Heart right ventricle (tissue), 16 donors: Measurements from ENCODE around the gene ZNF528. TPM values are rescaled to one million over a fixed set of nuclear protein-coding genes. Genes with fewer than 3 reads are reported as not detected.

Source experiments
- ATAC-seq, 8 donors: fragments of 200-7000 bp; cut with Tn5 transposase; one replicate each; pipeline ENCODE4 v1.9.1; 2020; ENCODE audit warnings: mild to moderate bottlenecking in 8 of 8, moderate library complexity in 8 of 8, moderate number of reproducible peaks in 1 of 8
- DNase-seq, 2 donors: peaks; one replicate each; pipeline ENCODE4 v3.0.0-alpha.2; 2020
- H3K27ac ChIP-seq, 10 donors: fragments of 200-600 bp; sonication (generic) in 2 of 10; one replicate each; pipeline versions ENCODE4 v1.5.0 to v1.8.0; 2020 to 2022; ENCODE audit warnings: mild to moderate bottlenecking in 3 of 10
- H3K27me3 ChIP-seq, 7 donors: fragments of 200-600 bp; one replicate each; pipeline ENCODE4 v1.8.0; 2021 to 2022; ENCODE audit warnings: mild to moderate bottlenecking in 2 of 7
- H3K36me3 ChIP-seq, 9 donors: fragments of 200-600 bp; sonication (generic) in 1 of 9; one replicate each; pipeline versions ENCODE4 v1.5.0 to v1.8.0; 2020 to 2022; ENCODE audit warnings: mild to moderate bottlenecking in 2 of 9
- H3K4me1 ChIP-seq, 9 donors: fragments of 200-600 bp; sonication (generic) in 1 of 9; one replicate each; pipeline versions ENCODE4 v1.5.0 to v1.8.0; 2020 to 2022; ENCODE audit warnings: mild to moderate bottlenecking in 4 of 9
- H3K4me3 ChIP-seq, 10 donors: fragments of 200-600 bp; sonication (generic) in 2 of 10; one replicate each; pipeline versions ENCODE4 v1.5.0 to v1.8.0; 2020 to 2022; ENCODE audit warnings: mild to moderate bottlenecking in 7 of 10, moderate library complexity in 2 of 10
- H3K9me3 ChIP-seq, 11 donors: fragments of 200-600 bp in 10 of 11; sonication (generic) in 2 of 11; one replicate each; pipeline versions ENCODE4 v1.5.0 to v1.8.0; 2013 to 2022; ENCODE audit warnings: mild to moderate bottlenecking in 2 of 11, control low read depth in 1 of 11, moderate library complexity in 1 of 11
- WGBS, 2 donors: extraction: QIAGEN DNeasy Blood & Tissue Kit; methylation state at CpG; one replicate each; pipeline ENCODE4 v1.1.7; 2013; ENCODE audit warnings: inconsistent platforms in 1 of 2; 5-methylcytosine and 5-hydroxymethylcytosine counted together
- intact Hi-C, 10 donors: fragments of 100-400 bp; cut with DNase I; formaldehyde crosslinking; loops; one replicate each; pipeline versions ENCODE4 v1.11.1 to v1.14.2; 2022
- polyA plus RNA-seq, 2 donors: library from polyadenylated mRNA; stranded (reverse); fragments of 200-250 nt; gene quantifications; one replicate each; pipeline ENCODE4 v1.2.3, GENCODE V29; 2013
- total RNA-seq, 10 donors: library from RNA; stranded (reverse); fragmentation: NEBNext Ultra II Directional in 3 of 10; extraction: Animal tissue kit (Norgen Biotek cat#: 25700) in 3 of 10; gene quantifications; one replicate each; pipeline versions ENCODE4 v1.2.1 to v1.2.4, GENCODE V29; 2021 to 2023
- TF ChIP-seq, protein P1 (sequence below), 9 donors: fragments of 200-600 bp; sonication (generic) in 2 of 9; IDR thresholded peaks; one replicate each; pipeline versions ENCODE4 v1.5.0 to v1.8.0; 2021 to 2022; ENCODE audit warnings: antibody characterized with exemption in 9 of 9, mild to moderate bottlenecking in 5 of 9, moderate library complexity in 1 of 9
- donor health status: Arrhythmogenic right ventricular cardiomyopathy.
- donor health status: ischemic (EF 13 %, LVEDD 7.1; RV severe dilation, severe dysfunction).
- donor health status: healthy with polysubstance abuse.
- donor health status: DM: no; HTN: yes; CAD: no.
- donor health status: DM: no; HTN: no; CAD: no.
- donor health status: ischemic (EF 25% LVEDD 6.9; RV normal size, moderate dysfunction).
- donor health status: ischemic (EF 25% LVEDD 5.7; RV mildly dilated, moderate dysfunction).
- donor health status: healthy.
- donor health status: DM: yes; HTN: yes; CAD: no.
- donor health status: Ischemic cardiomyopathy.
- donor health status: ischemic (EF 35%, LVEDD 5.7; RV mildly dilated, moderate dysfunction).
- donor health status: nonischemic (EF 11% LVEDD 7.7; RV severe dilation, severe dysfunction).
- donor health status: DM: yes; HTN: yes; CAD: no.
- donor health status: PGD.
- donor health status: ischemic (EF 29% LVEDD 5.4; RV normal size, mild dysfunction).
- donor health status: nonischemic (EF 23%, LVEDD 6.1; RV moderate dilation, normal function).

The ZNF528 gene
- total and polyA plus RNA-seq, 12 donors: 5.4 to 26.7 (median 17.1) TPM

DNA sequence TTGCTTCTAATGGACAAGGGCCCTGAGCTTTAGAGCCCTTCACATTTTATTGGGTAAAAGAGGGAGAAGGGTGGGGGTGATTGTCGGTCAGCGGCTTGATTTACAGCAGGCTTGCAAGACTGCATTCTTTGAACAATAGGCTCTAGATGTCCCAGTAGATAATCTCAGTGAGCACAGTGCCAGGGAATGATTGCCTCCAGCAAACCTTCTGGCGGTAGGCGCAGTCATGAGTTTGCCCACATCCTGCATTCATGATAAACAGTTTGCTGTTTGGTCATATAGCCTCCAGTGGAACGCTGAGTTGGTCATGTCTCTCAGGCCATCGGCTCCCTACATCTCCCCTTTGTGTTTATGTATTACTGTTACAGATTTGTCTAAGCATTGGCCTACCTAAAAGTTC lies 12.6 kb downstream of the ZNF528 start:
- Histone ChIP-seq H3K4me1 (no peaks in the 10 kb centered on the region), H3K9me3 (peaks cover 0 to 100% (median 62%) of the 10 kb centered on the region in 11 donors), H3K27me3 (no peaks in the 10 kb centered on the region), H3K4me3 (no peak overlapping the region), H3K27ac (no peak overlapping the region), H3K36me3 (peaks cover 7 to 100% (median 90%) of the 10 kb centered on the region in 9 donors)
- intact Hi-C loops: no loop called here
- no peak for DNase-seq
- TF ChIP-seq, protein P1, sequence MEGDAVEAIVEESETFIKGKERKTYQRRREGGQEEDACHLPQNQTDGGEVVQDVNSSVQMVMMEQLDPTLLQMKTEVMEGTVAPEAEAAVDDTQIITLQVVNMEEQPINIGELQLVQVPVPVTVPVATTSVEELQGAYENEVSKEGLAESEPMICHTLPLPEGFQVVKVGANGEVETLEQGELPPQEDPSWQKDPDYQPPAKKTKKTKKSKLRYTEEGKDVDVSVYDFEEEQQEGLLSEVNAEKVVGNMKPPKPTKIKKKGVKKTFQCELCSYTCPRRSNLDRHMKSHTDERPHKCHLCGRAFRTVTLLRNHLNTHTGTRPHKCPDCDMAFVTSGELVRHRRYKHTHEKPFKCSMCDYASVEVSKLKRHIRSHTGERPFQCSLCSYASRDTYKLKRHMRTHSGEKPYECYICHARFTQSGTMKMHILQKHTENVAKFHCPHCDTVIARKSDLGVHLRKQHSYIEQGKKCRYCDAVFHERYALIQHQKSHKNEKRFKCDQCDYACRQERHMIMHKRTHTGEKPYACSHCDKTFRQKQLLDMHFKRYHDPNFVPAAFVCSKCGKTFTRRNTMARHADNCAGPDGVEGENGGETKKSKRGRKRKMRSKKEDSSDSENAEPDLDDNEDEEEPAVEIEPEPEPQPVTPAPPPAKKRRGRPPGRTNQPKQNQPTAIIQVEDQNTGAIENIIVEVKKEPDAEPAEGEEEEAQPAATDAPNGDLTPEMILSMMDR (IDR thresholded peaks at IDR 0.05): no peak
- 88 to 97% methylated on average over 6 of the region's 6 CpGs for WGBS, 2 donors
- no peak for ATAC-seq

DNA sequence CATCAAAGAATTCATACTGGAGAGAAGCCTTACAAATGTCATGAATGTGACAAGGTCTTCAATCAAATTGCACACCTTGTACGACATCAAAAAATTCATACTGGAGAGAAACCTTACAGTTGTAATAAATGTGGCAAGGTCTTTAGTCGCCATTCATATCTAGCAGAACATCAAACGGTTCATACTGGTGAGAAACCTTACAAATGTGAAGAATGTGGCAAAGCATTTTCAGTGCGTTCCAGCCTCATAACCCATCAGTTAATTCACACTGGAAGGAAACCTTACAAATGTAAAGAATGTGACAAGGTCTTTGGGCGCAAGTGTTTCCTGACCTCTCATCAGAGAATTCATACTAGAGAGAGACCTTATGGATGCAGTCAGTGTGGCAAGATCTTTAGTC lies 18.1 kb downstream of the ZNF528 start:
- Histone ChIP-seq H3K27me3 (no peaks in the 10 kb centered on the region), H3K4me1 (no peaks in the 10 kb centered on the region), H3K27ac (no peak overlapping the region), H3K9me3 (peaks cover 0 to 100% (median 89%) of the 10 kb centered on the region in 11 donors), H3K4me3 (no peak overlapping the region), H3K36me3 (peaks cover 0 to 55% (median 35%) of the 10 kb centered on the region in 9 donors)
- ATAC-seq (no peak), DNase-seq (no peak)
- 96% methylated on average over 5 of the region's 5 CpGs for WGBS, 2 donors
- TF ChIP-seq, protein P1 (IDR thresholded peaks at IDR 0.05): no peak
- intact Hi-C loops: no loop called here

DNA sequence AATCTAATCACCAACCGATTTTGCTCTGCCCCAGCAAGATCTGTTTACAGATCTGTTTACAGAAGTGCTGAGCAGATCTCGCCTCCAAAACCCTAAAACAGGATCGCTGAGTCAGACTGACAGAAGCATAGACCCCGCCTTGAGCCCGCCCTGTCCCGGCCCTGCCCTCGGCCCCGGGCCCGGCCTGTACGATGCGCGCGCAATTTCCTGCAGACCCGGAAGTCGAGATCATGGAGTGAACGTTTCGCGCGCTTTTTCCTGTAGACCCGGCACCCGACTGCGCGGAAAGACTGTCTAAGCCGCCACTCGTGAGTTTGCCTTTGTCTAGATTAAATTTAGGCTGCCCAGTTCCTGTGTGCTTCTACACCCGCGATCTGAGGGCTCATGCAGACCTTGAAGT lies 31.3 kb downstream of the ZNF528 start, which contains the start of gene ZNF534:
Gene ZNF534 (plus strand): TSS at position 212 of the 400 bp plus-strand sequence. CDS start 2,327 bp downstream, outside the sequence.
- Histone ChIP-seq H3K27ac (no peak within 1 kb of the TSS), H3K4me1 (no peaks in the 10 kb centered on the region), H3K27me3 (no peaks in the 10 kb centered on the region), H3K4me3 (no peak within 1 kb of the TSS), H3K9me3 (peaks cover 0 to 100% (median 11%) of the 10 kb centered on the region in 11 donors), H3K36me3 (peaks cover 0 to 35% (median 0%) of the 10 kb centered on the region in 9 donors)
- ATAC-seq (no peak), DNase-seq (no peak)
- TF ChIP-seq, protein P1 (IDR thresholded peaks at IDR 0.05): no peak
- intact Hi-C loops: no loop called here
- WGBS, 2 donors: 45 to 50% methylated on average over 27 of the region's 27 CpGs

DNA sequence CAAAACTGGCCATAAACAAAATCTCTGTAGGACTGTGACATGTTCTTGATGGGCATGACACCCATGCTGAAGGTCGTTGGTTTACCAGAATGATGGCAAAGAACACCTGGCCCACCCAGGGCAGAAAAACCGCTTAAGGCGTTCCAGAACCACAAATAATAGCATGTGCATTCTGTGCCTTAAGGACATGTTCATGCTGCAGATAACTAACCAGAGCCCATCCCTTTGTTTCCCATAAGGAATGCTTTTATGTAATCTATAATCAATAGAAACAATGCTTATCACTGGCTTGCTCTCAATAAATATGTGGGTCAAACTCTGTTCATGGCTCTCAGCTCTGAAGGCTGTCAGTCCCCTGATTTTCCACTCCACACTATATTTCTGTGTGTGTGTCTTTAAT lies 44.5 kb downstream of the ZNF528 start:
- TF ChIP-seq, protein P1 (IDR thresholded peaks at IDR 0.05): no peak
- Histone ChIP-seq H3K4me3 (no peak overlapping the region), H3K36me3 (peaks cover 0 to 16% (median 0%) of the 10 kb centered on the region in 9 donors), H3K27me3 (no peaks in the 10 kb centered on the region), H3K27ac (no peak overlapping the region), H3K4me1 (no peaks in the 10 kb centered on the region), H3K9me3 (peaks cover 0 to 96% (median 31%) of the 10 kb centered on the region in 11 donors)
- ATAC-seq: no peak
- intact Hi-C loops: no loop called here
- DNase-seq: no peak
- 74 to 78% methylated on average over 3 of the region's 3 CpGs for WGBS, 2 donors
